ENCODE results near the gene HAO2.

- TF ChIP-seq, protein P1, sequence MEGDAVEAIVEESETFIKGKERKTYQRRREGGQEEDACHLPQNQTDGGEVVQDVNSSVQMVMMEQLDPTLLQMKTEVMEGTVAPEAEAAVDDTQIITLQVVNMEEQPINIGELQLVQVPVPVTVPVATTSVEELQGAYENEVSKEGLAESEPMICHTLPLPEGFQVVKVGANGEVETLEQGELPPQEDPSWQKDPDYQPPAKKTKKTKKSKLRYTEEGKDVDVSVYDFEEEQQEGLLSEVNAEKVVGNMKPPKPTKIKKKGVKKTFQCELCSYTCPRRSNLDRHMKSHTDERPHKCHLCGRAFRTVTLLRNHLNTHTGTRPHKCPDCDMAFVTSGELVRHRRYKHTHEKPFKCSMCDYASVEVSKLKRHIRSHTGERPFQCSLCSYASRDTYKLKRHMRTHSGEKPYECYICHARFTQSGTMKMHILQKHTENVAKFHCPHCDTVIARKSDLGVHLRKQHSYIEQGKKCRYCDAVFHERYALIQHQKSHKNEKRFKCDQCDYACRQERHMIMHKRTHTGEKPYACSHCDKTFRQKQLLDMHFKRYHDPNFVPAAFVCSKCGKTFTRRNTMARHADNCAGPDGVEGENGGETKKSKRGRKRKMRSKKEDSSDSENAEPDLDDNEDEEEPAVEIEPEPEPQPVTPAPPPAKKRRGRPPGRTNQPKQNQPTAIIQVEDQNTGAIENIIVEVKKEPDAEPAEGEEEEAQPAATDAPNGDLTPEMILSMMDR (IDR thresholded peaks at IDR 0.05), result no peak
- TF ChIP-seq ZFX (IDR thresholded peaks at IDR 0.05; ENCODE audit: borderline replicate concordance), result no peak
Measured at GRCh38 chr1:119331190-119331515, 37.4 kb upstream of the HAO2 start.

Data from 22Rv1 (cell line).